Muscle of leg (tissue), 11 donors: ENCODE results near the gene WWOX. TPM values are rescaled to one million over a fixed set of nuclear protein-coding genes. Genes with fewer than 3 reads are reported as not detected.

Experiments used
- DNase-seq: peaks from one replicate; pipeline ENCODE4 v3.0.0; 2013
- H3K27ac ChIP-seq: one replicate; pipeline ENCODE4 v1.5.1; 2013; ENCODE audit warnings: mild to moderate bottlenecking, low read length, control low read depth
- H3K27me3 ChIP-seq: one replicate; pipeline ENCODE4 v1.6.1; 2013; ENCODE audit warnings: low read length; ENCODE audit not compliant: control insufficient read depth, insufficient read depth
- H3K36me3 ChIP-seq: one replicate; pipeline ENCODE4 v1.6.1; 2013; ENCODE audit warnings: low read length; ENCODE audit not compliant: control insufficient read depth, insufficient read depth
- H3K4me1 ChIP-seq: one replicate; pipeline ENCODE4 v1.6.1; 2013; ENCODE audit warnings: low read length; ENCODE audit not compliant: control insufficient read depth, insufficient read depth
- H3K4me3 ChIP-seq: one replicate; pipeline ENCODE4 v1.5.1; 2013; ENCODE audit warnings: low read length, control low read depth
- H3K9me3 ChIP-seq: replicated peaks from 2 replicates; pipeline ENCODE4 v1.6.1; 2013; ENCODE audit warnings: low read depth, low read length; ENCODE audit not compliant: control insufficient read depth
- WGBS: methylation state at CpG from one replicate; pipeline ENCODE4 v1.1.5; 2013; ENCODE audit warnings: missing lambda C conversion rate; ENCODE audit not compliant: insufficient coverage; 5-methylcytosine and 5-hydroxymethylcytosine counted together
- polyA plus RNA-seq, 8 donors: library from polyadenylated mRNA; unstranded; fragments of 120-200 nt; gene quantifications; one replicate each; pipeline versions ENCODE4 v1.2.1 to v1.2.3, GENCODE V29; 2013; ENCODE audit warnings: inconsistent platforms in 1 of 8, low replicate concordance in 1 of 8; ENCODE audit not compliant: insufficient read length in 8 of 8, insufficient read depth in 1 of 8
- total RNA-seq: library from RNA; stranded (reverse); fragments of 120-200 nt; gene quantifications from one replicate; pipeline ENCODE4 v1.2.4, GENCODE V29; 2013

Gene WWOX
- total and polyA plus RNA-seq, 9 donors = 8.1 to 15.8 (median 12.2) TPM

GRCh38 chr16:78633551-78633950, 534.1 kb downstream of the WWOX start:
- no peaks in the 10 kb centered on the region for H3K36me3 ChIP-seq
- H3K4me3 ChIP-seq = no peak overlapping the region
- H3K27ac ChIP-seq = no peak overlapping the region
- H3K27me3 ChIP-seq = no peaks in the 10 kb centered on the region
- H3K9me3 ChIP-seq = peaks cover 7% of the 10 kb centered on the region
- DNase-seq = no peak
- 71% methylated on average over 7 of the region's 12 CpGs for WGBS
- H3K4me1 ChIP-seq = peaks cover 10% of the 10 kb centered on the region

DNA sequence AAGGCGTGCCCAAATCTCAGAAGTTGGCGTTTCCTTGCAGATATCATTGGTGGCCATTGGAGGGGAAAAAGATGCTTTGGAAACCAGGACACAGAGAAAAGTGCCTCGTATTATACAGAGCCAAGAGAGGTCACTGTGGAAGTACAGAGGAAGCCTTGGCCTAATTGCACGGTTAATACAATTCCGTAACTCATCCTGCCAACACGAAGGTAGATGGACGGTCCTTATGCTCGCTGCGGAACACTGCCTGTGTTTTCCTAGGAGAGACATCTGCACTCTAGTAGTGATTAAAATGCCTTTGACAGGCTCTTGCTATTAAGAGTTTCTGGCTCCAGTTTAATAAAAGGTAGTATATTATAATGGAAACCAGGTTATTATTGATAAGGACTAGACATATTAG, 536.4 kb downstream of the WWOX start:
- Histone ChIP-seq H3K27me3 (no peaks in the 10 kb centered on the region), H3K27ac (no peak overlapping the region), H3K4me1 (peaks cover 12% of the 10 kb centered on the region), H3K9me3 (no peaks in the 10 kb centered on the region), H3K36me3 (no peaks in the 10 kb centered on the region), H3K4me3 (no peak overlapping the region)
- 72% methylated on average over 5 of the region's 9 CpGs for WGBS
- DNase-seq = no peak

GRCh38 chr16:78638371-78638770, 538.9 kb downstream of the WWOX start:
- Histone ChIP-seq H3K4me3 (no peak overlapping the region), H3K36me3 (no peaks in the 10 kb centered on the region), H3K27me3 (no peaks in the 10 kb centered on the region), H3K27ac (no peak overlapping the region), H3K4me1 (peaks cover 12% of the 10 kb centered on the region), H3K9me3 (no peaks in the 10 kb centered on the region)
- 83% methylated on average over 1 of the region's 4 CpGs for WGBS
- no peak for DNase-seq

DNA sequence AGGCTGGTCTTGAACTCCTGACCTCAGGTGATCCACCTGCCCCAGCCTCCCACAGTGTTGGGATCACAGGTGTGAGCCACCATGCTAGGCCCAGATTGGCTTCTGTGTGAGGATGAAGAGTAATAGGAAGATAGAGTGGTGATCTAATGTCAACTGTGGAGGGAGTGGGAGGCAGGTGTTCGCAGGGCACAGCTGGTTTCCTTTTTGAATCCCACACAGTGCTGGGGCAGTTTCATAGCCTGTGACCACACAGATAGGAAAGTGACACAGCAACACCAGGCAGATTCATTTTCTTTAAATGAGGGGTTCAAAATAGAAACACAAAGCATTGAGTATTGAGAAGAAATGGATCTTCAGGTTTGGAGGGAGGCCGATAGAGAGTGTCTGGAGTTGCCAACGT, 540.3 kb downstream of the WWOX start:
- 100% methylated on average over 2 of the region's 3 CpGs for WGBS
- Histone ChIP-seq H3K27me3 (no peaks in the 10 kb centered on the region), H3K9me3 (no peaks in the 10 kb centered on the region), H3K27ac (no peak overlapping the region), H3K36me3 (no peaks in the 10 kb centered on the region), H3K4me1 (peaks cover 12% of the 10 kb centered on the region), H3K4me3 (no peak overlapping the region)
- no peak for DNase-seq

GRCh38 chr16:78640886-78641285, 541.4 kb downstream of the WWOX start:
- no peak overlapping the region for H3K27ac ChIP-seq
- H3K4me3 ChIP-seq = no peak overlapping the region
- H3K27me3 ChIP-seq = no peaks in the 10 kb centered on the region
- peaks cover under 1% of the 10 kb centered on the region for H3K9me3 ChIP-seq
- 71% methylated on average over 1 of the region's 6 CpGs for WGBS
- no peaks in the 10 kb centered on the region for H3K36me3 ChIP-seq
- peak; percentile 20 for DNase-seq
- H3K4me1 ChIP-seq = peaks cover 16% of the 10 kb centered on the region

GRCh38 chr16:78641433-78641832, 542.0 kb downstream of the WWOX start:
- H3K9me3 ChIP-seq = peaks cover 2% of the 10 kb centered on the region
- 29% methylated on average over 4 of the region's 8 CpGs for WGBS
- DNase-seq = no peak
- no peaks in the 10 kb centered on the region for H3K27me3 ChIP-seq
- no peaks in the 10 kb centered on the region for H3K36me3 ChIP-seq
- no peak overlapping the region for H3K27ac ChIP-seq
- H3K4me3 ChIP-seq = no peak overlapping the region
- peaks cover 17% of the 10 kb centered on the region for H3K4me1 ChIP-seq

DNA sequence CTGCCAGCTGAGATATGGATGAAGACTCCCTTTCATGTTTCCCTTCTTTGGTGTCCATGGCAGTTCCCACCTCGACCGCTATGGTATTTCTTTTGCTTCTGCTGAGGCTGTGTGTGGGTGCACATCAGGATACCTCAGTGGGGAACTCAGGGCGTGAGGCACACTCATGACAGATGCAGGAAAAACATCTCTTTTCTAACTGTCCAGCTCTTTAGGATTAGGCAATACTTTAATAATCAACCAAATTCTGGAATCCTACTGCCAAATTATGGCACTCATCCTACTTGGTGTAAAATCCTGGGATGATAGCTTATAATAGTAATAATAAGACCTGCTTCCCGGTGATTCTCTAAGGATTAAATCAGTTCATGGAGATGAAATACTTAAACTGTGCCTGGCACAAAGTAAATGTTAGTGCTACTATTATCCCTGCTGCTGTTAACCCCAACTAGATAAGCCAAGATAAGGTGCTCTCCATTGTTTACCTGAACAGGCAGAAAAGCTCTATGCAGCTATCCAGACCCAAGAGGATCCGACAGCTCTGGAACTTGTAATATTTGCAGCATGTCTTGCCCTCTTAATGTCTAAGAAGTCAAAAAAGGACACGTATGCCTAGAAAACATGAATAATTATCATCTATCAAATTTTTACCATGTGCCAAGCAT, 543.3 kb downstream of the WWOX start:
- H3K9me3 ChIP-seq = peaks cover 2% of the 10 kb centered on the region

GRCh38 chr16:78645657-78646056, 546.2 kb downstream of the WWOX start:
- no CpG with 5 or more reads among the region's 4 CpGs for WGBS
- H3K27ac ChIP-seq = no peak overlapping the region
- peak; percentile 44 for DNase-seq

More for the DNA sequence above, 543.3 kb downstream of the WWOX start:
- Histone ChIP-seq H3K4me3 (no peak overlapping the region), H3K27ac (no peak overlapping the region), H3K4me1 (peaks cover 17% of the 10 kb centered on the region), H3K27me3 (no peaks in the 10 kb centered on the region), H3K36me3 (no peaks in the 10 kb centered on the region)
- WGBS = 86% methylated on average over 1 of the region's 6 CpGs
- no peak for DNase-seq

GRCh38 chr16:78647019-78647418, 547.6 kb downstream of the WWOX start:
- whole genome bisulfite sequencing = 96% methylated on average over 2 of the region's 3 CpGs
- no peak for DNase-seq
- H3K27ac ChIP-seq = no peak overlapping the region

More at GRCh38 chr16:78645657-78646056, 546.2 kb downstream of the WWOX start:
- no peaks in the 10 kb centered on the region for H3K27me3 ChIP-seq
- no peak overlapping the region for H3K4me3 ChIP-seq
- peaks cover 9% of the 10 kb centered on the region for H3K4me1 ChIP-seq
- no peaks in the 10 kb centered on the region for H3K36me3 ChIP-seq
- H3K9me3 ChIP-seq = peaks cover 2% of the 10 kb centered on the region

GRCh38 chr16:78647491-78647890, 548.0 kb downstream of the WWOX start:
- 100% methylated on average over 1 of the region's 2 CpGs for WGBS
- H3K4me1 ChIP-seq = peaks cover 9% of the 10 kb centered on the region
- DNase-seq = no peak
- H3K36me3 ChIP-seq = no peaks in the 10 kb centered on the region
- H3K9me3 ChIP-seq = peaks cover 2% of the 10 kb centered on the region
- no peak overlapping the region for H3K4me3 ChIP-seq
- H3K27ac ChIP-seq = no peak overlapping the region
- no peaks in the 10 kb centered on the region for H3K27me3 ChIP-seq

More at GRCh38 chr16:78647019-78647418, 547.6 kb downstream of the WWOX start:
- Histone ChIP-seq H3K36me3 (no peaks in the 10 kb centered on the region), H3K27me3 (no peaks in the 10 kb centered on the region), H3K9me3 (peaks cover 2% of the 10 kb centered on the region), H3K4me1 (peaks cover 9% of the 10 kb centered on the region), H3K4me3 (no peak overlapping the region)

DNA sequence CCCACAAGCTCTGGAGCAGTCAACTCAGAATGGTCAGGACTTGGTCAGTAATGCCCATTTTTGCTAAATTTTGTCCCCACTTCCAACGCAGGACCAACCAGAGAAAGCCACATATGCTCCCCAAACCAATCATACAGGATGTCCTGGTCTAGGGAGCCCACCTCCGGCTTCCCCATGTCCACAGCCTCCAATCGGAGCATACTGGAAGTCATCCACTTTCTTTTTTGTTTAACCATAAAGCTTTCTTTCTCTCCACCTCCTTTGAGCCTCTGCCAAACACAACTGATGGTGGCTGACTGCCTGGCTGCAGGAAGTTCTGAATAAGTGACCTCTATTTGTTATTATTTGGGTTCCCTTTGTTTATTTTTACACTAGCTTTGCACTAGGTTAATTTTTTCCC, 549.1 kb downstream of the WWOX start:
- no peak overlapping the region for H3K27ac ChIP-seq
- no peak overlapping the region for H3K4me3 ChIP-seq
- WGBS = 31% methylated on average over 3 of the region's 3 CpGs
- no peaks in the 10 kb centered on the region for H3K36me3 ChIP-seq
- H3K27me3 ChIP-seq = no peaks in the 10 kb centered on the region
- peaks cover 9% of the 10 kb centered on the region for H3K4me1 ChIP-seq
- DNase-seq = peak; percentile 72
- peaks cover 2% of the 10 kb centered on the region for H3K9me3 ChIP-seq
